GM21360 (cell line): ENCODE measurements around the gene JAK1.
"Not testable (repeated sequence)": the region's sequence is repeated elsewhere in the genome, so short reads cannot be mapped to it uniquely, and the experiment has no call there.

Experiments
- ATAC-seq: cut with Tn5 transposase; IDR thresholded peaks from one replicate; pipeline ENCODE4 v1.9.1; 2021; ENCODE audit warnings: mild to moderate bottlenecking, moderate library complexity; ENCODE audit not compliant: unreplicated experiment

The JAK1 gene

GRCh38 chr1:64950284-64950809 is 16.0 kb downstream of the JAK1 start:
- no peak for ATAC-seq

GRCh38 chr1:64948905-64949833 is 17.2 kb downstream of the JAK1 start:
- no peak for ATAC-seq

- ATAC-seq, result no peak
Observed at GRCh38 chr1:64948216-64948615, 18.1 kb downstream of the JAK1 start.

- no peak for ATAC-seq
Observed at GRCh38 chr1:64946916-64947315, 19.4 kb downstream of the JAK1 start.

- ATAC-seq, result no peak
Observed at GRCh38 chr1:64944913-64945312, 21.4 kb downstream of the JAK1 start.

GRCh38 chr1:64942675-64943074 is 23.7 kb downstream of the JAK1 start:
- no peak for ATAC-seq

- ATAC-seq, result no peak
Observed at GRCh38 chr1:64942118-64942517, 24.2 kb downstream of the JAK1 start.

- ATAC-seq, result no peak
Observed at GRCh38 chr1:64941461-64942117, 24.8 kb downstream of the JAK1 start.

GRCh38 chr1:64940025-64940424 is 26.3 kb downstream of the JAK1 start:
- no peak for ATAC-seq

GRCh38 chr1:64938991-64939390 is 27.4 kb downstream of the JAK1 start:
- no peak for ATAC-seq

- no peak for ATAC-seq
Observed at GRCh38 chr1:64936956-64937355, 29.4 kb downstream of the JAK1 start.

GRCh38 chr1:64935551-64936155 is 30.7 kb downstream of the JAK1 start:
- ATAC-seq, result no peak

GRCh38 chr1:64934878-64935275 is 31.5 kb downstream of the JAK1 start:
- no peak for ATAC-seq

GRCh38 chr1:64934115-64934877 is 32.1 kb downstream of the JAK1 start:
- no peak for ATAC-seq

GRCh38 chr1:64933296-64934070 is 32.9 kb downstream of the JAK1 start:
- ATAC-seq, result no peak

GRCh38 chr1:64932962-64933295 is 33.4 kb downstream of the JAK1 start:
- no peak for ATAC-seq

- ATAC-seq, result not testable (repeated sequence)
Observed at GRCh38 chr1:64930640-64931039, 35.7 kb downstream of the JAK1 start.

- ATAC-seq, result no peak
Observed at GRCh38 chr1:64929221-64929620, 37.1 kb downstream of the JAK1 start.

GRCh38 chr1:64928325-64928724 is 38.0 kb downstream of the JAK1 start:
- ATAC-seq, result no peak

- ATAC-seq, result no peak
Observed at GRCh38 chr1:64925594-64925993, 40.8 kb downstream of the JAK1 start.
